ENCODE results near the gene TGFBR3.
"Not testable (repeated sequence)": the region's sequence is repeated elsewhere in the genome, so short reads cannot be mapped to it uniquely, and the experiment has no call there.

The TGFBR3 gene

GRCh38 chr1:91674107-91674506 lies 211.8 kb downstream of the TGFBR3 start:
- TF ChIP-seq CTCF (conservative IDR thresholded peaks at IDR 0.05; ENCODE audit: control insufficient read depth, insufficient read depth, low read depth, low read length): no peak
- no peak overlapping the region for H3K4me3 ChIP-seq (ENCODE audit: control insufficient read depth, low read depth, low read length)
- no peak for DNase-seq (ENCODE audit: low read depth)

- DNase-seq (ENCODE audit: low read depth): peak; percentile 82
- H3K4me3 ChIP-seq (ENCODE audit: control insufficient read depth, low read depth, low read length): no peak overlapping the region
- TF ChIP-seq CTCF (conservative IDR thresholded peaks at IDR 0.05; ENCODE audit: control insufficient read depth, insufficient read depth, low read depth, low read length): no peak
Measured at GRCh38 chr1:91673613-91674012, 212.3 kb downstream of the TGFBR3 start.

- DNase-seq (ENCODE audit: low read depth): no peak
- H3K4me3 ChIP-seq (ENCODE audit: control insufficient read depth, low read depth, low read length): no peak overlapping the region
- no peak for TF ChIP-seq CTCF (conservative IDR thresholded peaks at IDR 0.05; ENCODE audit: control insufficient read depth, insufficient read depth, low read depth, low read length)
Measured at GRCh38 chr1:91672601-91673161, 213.3 kb downstream of the TGFBR3 start.

- no peak overlapping the region for H3K4me3 ChIP-seq (ENCODE audit: control insufficient read depth, low read depth, low read length)
- TF ChIP-seq CTCF (conservative IDR thresholded peaks at IDR 0.05; ENCODE audit: control insufficient read depth, insufficient read depth, low read depth, low read length): no peak
- no peak for DNase-seq (ENCODE audit: low read depth)
Measured at GRCh38 chr1:91670781-91671180, 215.2 kb downstream of the TGFBR3 start.

GRCh38 chr1:91669584-91670350 lies 216.2 kb downstream of the TGFBR3 start:
- no peak overlapping the region for H3K4me3 ChIP-seq (ENCODE audit: control insufficient read depth, low read depth, low read length)
- DNase-seq (ENCODE audit: low read depth): no peak
- TF ChIP-seq CTCF (conservative IDR thresholded peaks at IDR 0.05; ENCODE audit: control insufficient read depth, insufficient read depth, low read depth, low read length): no peak

GRCh38 chr1:91666651-91667050 lies 219.3 kb downstream of the TGFBR3 start:
- peak; percentile 65 for DNase-seq (ENCODE audit: low read depth)

GRCh38 chr1:91661121-91661520 lies 224.8 kb downstream of the TGFBR3 start:
- H3K4me3 ChIP-seq (ENCODE audit: control insufficient read depth, low read depth, low read length): no peak overlapping the region
- no peak for DNase-seq (ENCODE audit: low read depth)
- no peak for TF ChIP-seq CTCF (conservative IDR thresholded peaks at IDR 0.05; ENCODE audit: control insufficient read depth, insufficient read depth, low read depth, low read length)

More at GRCh38 chr1:91666651-91667050, 219.3 kb downstream of the TGFBR3 start:
- not testable (repeated sequence) for H3K4me3 ChIP-seq (ENCODE audit: control insufficient read depth, low read depth, low read length)
